GM04504 (cell line): Measurements from ENCODE around the gene TCF7L2.

Experiments
- DNase-seq: peaks from one replicate; pipeline ENCODE4 v3.0.0-alpha.2; 2012; ENCODE audit warnings: low read depth

TCF7L2 gene

GRCh38 chr10:112964482-112964881, 14.4 kb downstream of the TCF7L2 start:
- DNase-seq: no peak

DNA sequence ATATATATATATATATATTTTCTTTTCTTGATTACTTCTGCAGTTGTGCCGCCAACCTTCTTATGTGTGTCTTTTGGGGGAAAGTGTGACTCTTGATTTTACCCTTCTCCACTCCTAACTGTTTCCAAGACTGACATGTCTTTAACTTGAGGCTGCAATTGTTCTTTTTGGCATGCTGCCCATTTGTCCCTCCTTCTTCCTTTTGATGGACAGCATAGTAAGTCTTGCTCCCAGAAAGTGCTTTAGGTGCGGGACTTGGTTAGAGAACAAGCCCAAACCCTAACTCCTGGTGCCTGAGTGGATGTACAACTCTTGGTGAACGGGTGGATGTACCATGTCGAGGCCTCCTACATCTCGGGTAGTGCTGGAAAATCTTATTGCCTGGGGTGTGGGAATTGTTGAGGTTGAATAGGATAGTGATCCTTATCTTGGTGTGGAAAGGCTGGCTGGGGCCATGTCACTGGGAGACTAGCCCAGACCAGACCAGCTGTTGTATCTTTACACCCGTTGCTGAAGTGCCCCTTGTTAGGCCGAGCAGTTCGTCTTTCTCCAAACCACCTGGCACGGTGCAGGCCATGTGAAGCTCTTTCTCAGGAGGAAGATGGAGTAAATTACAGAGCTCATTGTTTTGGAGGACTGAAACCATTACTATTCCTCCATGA, 16.3 kb downstream of the TCF7L2 start:
- DNase-seq: no peak

DNA sequence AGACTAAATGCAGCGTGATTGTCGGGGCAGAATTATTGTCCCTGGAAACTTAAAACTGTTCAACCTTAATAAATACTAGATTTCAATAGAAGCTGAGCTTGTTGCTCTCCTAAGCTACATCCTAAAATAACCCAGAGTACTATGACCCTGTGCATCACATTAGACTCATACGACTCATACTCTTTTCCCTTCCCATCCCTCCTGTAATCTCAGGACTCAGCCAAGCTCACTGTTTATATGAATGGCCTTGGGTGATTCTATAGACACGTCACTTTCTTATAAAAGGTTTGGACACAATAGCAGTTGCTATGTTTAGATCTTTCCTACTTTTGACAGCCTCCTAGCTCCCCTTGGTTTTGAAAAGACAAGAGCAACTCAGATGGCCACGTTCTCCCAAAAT, 17.2 kb downstream of the TCF7L2 start:
- DNase-seq: no peak

GRCh38 chr10:112969131-112969530, 19.1 kb downstream of the TCF7L2 start:
- DNase-seq: no peak

DNA sequence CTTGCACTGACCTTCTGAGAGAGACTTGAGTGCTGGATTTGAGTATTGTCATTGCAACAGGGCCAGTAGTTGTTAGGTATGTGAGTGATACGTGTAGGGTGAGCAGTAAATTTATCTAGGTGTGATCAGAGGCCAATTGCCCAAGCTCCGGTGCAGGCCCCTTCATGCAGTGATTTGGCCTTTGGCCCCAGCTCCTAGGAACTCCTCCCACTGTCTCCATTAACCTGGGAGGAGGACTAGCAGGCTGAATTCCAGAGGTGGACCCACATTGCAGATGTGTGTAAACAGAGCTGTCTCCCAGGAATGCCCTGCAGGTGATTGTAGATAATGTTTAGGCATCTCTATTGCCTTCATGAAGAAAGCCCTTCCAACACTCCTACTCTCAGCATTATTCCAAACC, 19.5 kb downstream of the TCF7L2 start:
- no peak for DNase-seq

- DNase-seq: no peak
Measured at GRCh38 chr10:112970021-112970420, 20.0 kb downstream of the TCF7L2 start.

DNA sequence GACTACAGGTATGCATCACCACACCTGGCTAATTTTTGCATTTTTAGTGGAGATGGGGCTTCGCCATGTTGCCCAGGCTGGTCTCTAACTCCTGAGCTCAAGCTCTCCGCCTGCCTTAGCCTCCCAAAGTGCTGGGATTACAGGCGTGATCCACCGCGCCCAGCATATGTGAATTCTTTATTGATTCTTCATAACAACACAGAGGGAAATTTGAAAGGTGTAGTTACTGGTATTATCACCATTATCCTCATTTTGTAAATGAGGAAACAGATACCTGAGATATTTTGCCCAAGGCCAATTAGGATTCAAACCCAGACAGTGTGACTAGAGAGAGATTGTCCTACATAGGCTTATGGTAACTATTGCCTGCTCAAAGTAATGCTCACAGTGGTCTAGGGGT, 22.6 kb downstream of the TCF7L2 start:
- DNase-seq: no peak

- no peak for DNase-seq
Measured at GRCh38 chr10:112973046-112973445, 23.0 kb downstream of the TCF7L2 start.

DNA sequence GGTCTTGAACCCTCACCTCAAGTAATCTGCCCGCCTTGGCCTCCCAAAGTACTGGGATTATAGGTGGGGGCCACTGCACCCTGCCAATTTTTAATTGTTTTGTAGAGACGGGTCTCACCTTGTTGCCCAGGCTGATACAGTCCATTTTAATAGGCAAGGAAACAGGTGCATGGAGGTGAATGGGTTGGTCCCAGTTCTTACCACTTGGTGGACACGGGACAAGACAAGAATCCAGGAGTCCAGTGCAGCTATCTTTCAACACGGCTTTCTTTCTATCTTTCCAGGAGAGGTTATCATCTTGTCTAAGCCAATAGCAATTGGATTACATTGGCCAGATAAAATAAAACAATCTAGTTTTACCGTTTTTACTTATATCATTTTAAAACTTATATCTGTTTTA, 23.8 kb downstream of the TCF7L2 start:
- no peak for DNase-seq

DNA sequence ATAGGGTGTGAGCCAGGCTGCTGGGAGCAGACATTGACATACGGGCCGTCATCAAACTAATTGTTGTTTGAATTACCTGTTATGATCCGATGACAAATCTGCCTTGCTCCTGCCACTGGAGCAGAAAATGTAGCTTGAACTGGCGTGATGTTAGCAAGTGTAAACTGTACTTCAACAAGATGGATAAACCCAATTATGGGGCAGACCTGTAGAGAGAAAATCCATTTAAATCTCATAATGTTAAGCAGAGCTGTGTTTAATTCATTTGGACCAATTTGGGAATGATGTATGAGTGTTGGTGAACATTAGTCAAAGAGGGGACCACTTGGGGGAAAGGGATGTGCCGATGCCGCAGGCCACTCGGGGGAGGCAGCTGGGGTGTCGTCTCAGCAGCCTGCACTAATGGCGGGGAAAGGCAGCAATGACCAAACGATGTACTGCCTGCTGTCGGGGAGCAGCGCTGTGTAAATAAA, 27.4 kb downstream of the TCF7L2 start:
- DNase-seq: no peak

- DNase-seq: no peak
Measured at GRCh38 chr10:112979927-112980326, 29.9 kb downstream of the TCF7L2 start.

- DNase-seq: no peak
Measured at GRCh38 chr10:112980937-112981336, 30.9 kb downstream of the TCF7L2 start.

GRCh38 chr10:112981553-112981952, 31.5 kb downstream of the TCF7L2 start:
- DNase-seq: no peak

DNA sequence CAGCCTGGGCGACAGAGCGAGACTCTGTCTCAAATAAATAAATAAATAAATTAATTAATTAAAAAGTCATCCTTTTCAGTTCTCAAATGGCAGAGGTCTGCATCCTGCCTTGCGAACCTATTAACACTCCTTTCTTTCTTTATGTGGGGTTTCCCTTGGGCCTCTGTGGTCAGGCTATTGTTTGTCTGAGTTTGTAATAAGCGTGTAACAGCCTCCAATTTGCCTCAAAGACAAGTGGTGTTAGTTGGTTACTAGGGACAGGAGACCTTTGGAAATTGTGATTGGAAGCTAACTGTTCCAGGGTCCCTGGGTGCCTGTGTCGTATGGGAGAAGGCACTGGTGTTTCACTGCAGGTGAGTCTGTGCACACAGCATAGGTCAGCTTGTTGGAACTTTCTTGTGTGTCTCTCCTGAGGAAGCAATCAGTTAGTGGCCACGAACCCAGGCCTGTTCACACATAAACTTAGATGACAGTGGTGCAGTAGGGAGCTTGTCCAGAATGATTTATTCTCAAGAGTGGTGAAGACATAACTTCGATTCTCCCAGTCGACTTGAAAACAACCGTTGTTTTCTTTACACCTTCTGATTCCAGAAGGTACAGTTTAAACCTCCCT, 33.5 kb downstream of the TCF7L2 start:
- DNase-seq: no peak

DNA sequence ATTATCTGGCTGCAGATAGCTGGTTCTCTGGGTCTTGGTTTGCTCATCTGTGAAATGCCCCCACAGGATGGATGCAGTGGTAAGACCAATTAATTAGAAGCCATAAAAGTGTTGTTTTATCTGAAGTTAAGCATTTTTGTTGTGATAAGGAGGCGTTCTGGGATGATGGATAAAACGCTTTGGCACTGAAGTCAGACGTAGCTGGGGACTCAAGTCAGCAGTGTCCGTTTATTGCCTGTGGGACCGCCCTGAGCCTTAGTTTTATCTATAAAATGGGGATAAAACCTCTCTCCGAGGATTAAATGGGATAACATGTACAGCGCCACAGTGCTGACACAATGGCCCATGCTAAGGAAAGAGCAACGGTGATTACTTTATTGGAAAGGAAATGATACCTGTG, 34.7 kb downstream of the TCF7L2 start:
- DNase-seq: no peak

- DNase-seq: peak; percentile 30
Measured at GRCh38 chr10:112985690-112986543, 35.9 kb downstream of the TCF7L2 start.

DNA sequence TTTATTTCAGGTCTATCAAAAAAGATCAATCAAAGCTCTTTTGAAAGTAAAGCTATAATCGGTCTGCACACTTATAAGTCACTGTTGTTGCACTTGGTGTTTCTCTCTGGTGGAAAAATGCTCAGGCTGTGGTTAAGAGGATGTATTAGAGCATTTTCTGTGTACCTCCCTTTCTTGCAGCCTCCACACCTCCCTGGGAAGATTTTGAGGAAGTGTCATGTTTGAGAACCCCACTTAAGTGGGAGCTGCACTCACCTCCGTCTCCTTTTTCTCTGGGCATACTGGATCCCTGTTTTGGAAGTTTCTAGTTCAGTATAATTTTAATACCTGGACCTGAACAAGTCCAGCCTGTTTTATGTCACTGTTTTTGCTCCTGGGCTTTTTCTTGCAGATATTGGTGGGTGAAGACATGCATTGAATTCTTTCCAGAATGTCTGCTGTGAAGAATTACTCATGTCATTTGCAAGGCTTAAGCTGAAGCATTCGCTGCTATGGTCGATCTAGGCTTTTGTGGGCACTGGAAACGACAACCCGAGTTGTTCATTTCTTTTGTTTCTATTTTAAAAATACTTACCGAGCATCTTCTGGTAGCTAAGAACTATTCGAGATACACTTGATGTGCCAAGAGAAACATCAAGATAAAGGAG, 36.6 kb downstream of the TCF7L2 start:
- DNase-seq: no peak

- DNase-seq: no peak
Measured at GRCh38 chr10:112988839-112989406, 38.9 kb downstream of the TCF7L2 start.

DNA sequence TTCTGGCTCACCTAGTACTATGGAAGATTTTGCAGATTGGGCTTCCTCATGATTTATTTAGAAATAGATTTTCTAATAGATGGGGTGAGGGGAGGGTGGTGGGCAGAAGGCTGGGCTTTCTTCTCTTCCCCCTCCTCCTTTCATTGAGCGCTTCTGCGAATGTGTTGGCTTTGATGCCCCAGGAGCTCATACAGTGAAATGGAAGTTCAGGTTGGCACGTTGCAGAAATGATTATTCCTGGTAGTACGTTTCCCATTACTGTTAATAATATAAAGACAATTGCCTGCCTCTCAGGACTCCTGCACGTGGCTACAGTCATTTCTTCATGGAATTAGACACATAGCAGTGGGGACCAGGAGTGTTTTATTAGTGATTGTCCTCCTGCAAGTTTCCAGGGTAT, 39.8 kb downstream of the TCF7L2 start:
- DNase-seq: no peak

DNA sequence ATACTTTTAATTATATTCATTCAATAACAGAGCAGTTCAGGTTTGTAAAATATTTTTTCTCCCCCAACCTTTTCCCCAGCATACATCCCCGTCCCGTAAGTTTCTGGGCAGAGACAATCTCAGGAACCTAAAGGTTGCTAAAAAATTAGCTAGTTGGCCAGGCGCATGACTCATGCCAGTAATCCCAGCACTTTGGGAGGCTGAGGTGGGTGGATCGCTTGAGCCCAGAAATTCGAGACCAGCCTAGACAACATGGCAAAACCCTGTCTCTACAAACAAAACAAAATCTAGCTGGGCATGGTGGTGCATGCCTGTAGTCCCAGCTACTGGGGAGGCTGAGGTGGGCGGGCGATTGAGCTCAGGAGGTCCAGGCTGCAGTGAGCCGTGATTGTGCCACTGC, 40.2 kb downstream of the TCF7L2 start:
- DNase-seq: no peak

DNA sequence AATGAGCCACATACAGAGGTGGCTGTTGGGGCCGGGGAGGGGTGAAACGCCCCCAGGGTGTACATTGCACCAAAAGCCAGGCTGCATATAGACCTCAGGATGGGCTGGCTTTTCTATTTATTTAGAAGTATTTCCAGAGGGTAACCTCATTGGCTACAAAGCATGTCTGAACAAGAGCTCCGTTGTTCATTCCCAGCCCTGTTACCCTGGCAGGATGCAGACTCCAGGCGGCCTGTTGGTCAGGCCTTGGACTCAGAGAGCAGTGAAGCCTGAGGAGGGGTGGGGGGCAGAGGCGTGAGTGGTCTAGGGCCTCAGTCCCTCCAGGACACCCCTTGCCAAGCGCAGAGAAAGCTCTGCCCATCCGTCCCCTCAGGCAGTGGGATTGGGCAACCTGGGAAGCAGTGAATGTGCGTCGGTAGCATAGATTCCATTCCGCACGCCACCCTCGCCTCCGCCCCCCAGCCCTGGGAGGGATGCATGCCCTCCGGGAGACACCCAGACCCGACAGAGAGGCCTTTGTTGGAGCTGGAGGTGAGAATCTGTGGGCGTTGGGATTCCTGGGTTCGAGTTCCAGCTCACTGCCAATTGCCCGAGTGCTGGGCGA, 41.9 kb downstream of the TCF7L2 start:
- no peak for DNase-seq

DNA sequence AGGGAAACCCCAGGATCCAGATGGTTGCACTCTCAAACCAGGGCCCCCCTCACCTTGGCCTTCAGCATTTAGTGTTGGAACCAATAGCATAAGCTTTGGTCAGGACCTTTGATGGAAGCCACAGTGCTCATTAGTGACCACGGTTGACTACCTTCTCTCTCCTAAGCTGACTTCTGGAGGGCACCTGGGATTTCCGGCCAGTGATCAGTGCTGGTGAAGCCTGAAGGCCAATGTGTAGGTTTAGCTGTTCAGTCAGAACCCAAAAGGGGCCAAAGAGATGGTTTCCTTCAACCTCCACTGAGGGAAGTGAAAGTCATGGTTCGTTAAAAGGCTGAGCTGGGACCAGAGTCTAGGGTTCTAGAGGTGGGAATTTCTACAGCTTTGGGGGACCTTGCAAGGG, 46.4 kb downstream of the TCF7L2 start:
- DNase-seq: no peak
